Epithelial cell of proximal tubule (primary cell): Measurements from ENCODE around the gene IL1A. TPM values are rescaled to one million over a fixed set of nuclear protein-coding genes. Genes with fewer than 3 reads are reported as not detected.

Source experiments
- DNase-seq: peaks from one replicate; pipeline ENCODE4 v3.0.0-alpha.2; 2011; ENCODE audit warnings: low read depth
- H3K4me3 ChIP-seq: 2 replicates; pipeline ENCODE4 v1.5.1; 2011; ENCODE audit warnings: low read depth, mild to moderate bottlenecking, low read length
- total RNA-seq: library from RNA; depleted of rRNA; stranded (reverse); fragments of >200 nt; gene quantifications from 2 replicates; pipeline ENCODE4 v1.2.3, GENCODE V29; 2015
- TF ChIP-seq, protein P1 (sequence below): conservative IDR thresholded peaks from 2 replicates; pipeline ENCODE4 v1.5.1; 2012; ENCODE audit warnings: low read depth, mild to moderate bottlenecking, low read length

IL1A gene
- total RNA-seq, 1 donor from 2014 or later, result 1.4 TPM

- H3K4me3 ChIP-seq, result no peak overlapping the region
- TF ChIP-seq, protein P1, sequence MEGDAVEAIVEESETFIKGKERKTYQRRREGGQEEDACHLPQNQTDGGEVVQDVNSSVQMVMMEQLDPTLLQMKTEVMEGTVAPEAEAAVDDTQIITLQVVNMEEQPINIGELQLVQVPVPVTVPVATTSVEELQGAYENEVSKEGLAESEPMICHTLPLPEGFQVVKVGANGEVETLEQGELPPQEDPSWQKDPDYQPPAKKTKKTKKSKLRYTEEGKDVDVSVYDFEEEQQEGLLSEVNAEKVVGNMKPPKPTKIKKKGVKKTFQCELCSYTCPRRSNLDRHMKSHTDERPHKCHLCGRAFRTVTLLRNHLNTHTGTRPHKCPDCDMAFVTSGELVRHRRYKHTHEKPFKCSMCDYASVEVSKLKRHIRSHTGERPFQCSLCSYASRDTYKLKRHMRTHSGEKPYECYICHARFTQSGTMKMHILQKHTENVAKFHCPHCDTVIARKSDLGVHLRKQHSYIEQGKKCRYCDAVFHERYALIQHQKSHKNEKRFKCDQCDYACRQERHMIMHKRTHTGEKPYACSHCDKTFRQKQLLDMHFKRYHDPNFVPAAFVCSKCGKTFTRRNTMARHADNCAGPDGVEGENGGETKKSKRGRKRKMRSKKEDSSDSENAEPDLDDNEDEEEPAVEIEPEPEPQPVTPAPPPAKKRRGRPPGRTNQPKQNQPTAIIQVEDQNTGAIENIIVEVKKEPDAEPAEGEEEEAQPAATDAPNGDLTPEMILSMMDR, result no peak
- no peak for DNase-seq
These were observed 11.3 kb downstream of the IL1A start for GRCh38 chr2:112772911-112773475.

GRCh38 chr2:112772322-112772721 lies 12.0 kb downstream of the IL1A start:
- H3K4me3 ChIP-seq, result no peak overlapping the region
- TF ChIP-seq, protein P1, result no peak
- no peak for DNase-seq

DNA sequence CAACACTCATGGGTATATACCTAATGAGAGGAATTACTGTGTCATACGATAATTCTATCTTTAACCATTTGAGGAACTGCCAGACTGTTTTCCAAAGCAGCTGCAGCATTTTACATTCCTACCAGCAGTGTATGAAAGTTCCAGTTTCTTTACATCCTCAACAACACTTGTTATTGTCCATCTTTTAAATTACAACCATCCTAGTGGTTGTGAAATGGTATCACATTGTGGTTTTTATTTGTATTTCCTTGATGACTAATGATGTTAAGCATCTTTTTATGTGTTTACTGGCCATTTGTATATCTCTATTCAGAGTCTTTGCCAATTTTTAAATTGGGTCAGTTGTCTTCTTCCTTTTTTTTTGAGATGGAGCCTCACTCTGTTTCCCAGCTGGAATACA lies 15.9 kb downstream of the IL1A start:
- H3K4me3 ChIP-seq, result no peak overlapping the region
- TF ChIP-seq, protein P1, result no peak
- no peak for DNase-seq

GRCh38 chr2:112767693-112768330 lies 16.5 kb downstream of the IL1A start:
- TF ChIP-seq, protein P1, result no peak
- no peak overlapping the region for H3K4me3 ChIP-seq
- DNase-seq, result no peak

DNA sequence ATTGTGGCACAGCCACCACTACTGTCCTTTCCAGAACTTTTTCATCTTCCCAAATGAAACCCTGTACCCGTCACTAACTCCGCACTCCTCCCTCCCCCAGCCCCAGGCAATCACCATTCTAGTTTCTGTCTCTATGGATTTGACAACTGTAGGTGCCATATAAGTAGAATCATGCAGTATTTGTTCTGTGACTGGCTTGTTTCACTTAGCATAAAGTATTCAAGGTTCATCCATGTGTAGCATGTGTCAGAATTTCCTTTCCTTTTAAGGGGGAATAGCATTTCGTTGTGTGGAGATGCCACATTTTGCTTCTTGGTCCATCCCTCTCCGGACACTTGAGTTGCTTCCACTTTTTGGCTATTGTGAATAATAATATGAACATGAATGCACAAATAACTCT lies 19.0 kb downstream of the IL1A start:
- no peak for DNase-seq
- peak overlapping the region; percentile 95 for H3K4me3 ChIP-seq
- TF ChIP-seq, protein P1, result no peak

- peak within 1 kb of the TSS; percentile 95 for H3K4me3 ChIP-seq
- peak; percentile 71 for DNase-seq
- TF ChIP-seq, protein P1, result no peak
These were observed 19.9 kb downstream of the IL1A start, which contains the start of gene CKAP2L for GRCh38 chr2:112764071-112765044. Gene CKAP2L, minus strand, starts transcription at chr2:112764609. Its CDS starts 11 bp downstream, at chr2:112764598.
